Fibroblast of lung (primary cell): ENCODE results near the gene BRAF.

Experiments used
- EZH2 ChIP-seq: IDR thresholded peaks from 2 replicates; pipeline ENCODE4 v1.5.1; 2012; ENCODE audit warnings: low read length, control low read depth, mild to moderate bottlenecking; ENCODE audit errors: missing control alignments
- TF ChIP-seq, protein P1 (sequence below), 2 donors: IDR thresholded peaks in 1 of 2; conservative IDR thresholded peaks in 1 of 2; 1 replicate in 1 of 2; 2 replicates in 1 of 2; pipeline ENCODE4 v1.5.1; 2011 to 2012; ENCODE audit warnings: low read length in 2 of 2, control low read depth in 1 of 2, inconsistent platforms in 1 of 2, low read depth in 1 of 2, mild to moderate bottlenecking in 1 of 2

DNA sequence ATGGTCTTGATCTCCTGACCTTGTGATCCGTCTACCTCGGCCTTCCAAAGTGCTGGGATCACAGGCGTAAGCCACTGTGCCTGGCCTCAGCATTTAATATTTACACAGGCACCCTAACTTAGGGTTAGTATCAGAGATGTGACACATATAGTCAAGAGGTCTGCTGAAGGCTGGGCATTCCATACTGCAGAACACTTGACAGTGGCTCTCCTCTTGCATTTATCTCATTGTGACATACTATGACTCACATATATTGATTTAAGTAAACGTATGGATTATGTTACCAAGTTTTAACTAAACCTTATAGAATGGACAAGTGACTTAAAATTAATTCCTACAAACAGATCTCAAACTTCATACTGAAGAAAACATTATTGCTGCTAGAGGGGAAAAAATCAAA is 36.6 kb downstream of the BRAF start:
- no peak for TF ChIP-seq EZH2
- TF ChIP-seq, protein P1, sequence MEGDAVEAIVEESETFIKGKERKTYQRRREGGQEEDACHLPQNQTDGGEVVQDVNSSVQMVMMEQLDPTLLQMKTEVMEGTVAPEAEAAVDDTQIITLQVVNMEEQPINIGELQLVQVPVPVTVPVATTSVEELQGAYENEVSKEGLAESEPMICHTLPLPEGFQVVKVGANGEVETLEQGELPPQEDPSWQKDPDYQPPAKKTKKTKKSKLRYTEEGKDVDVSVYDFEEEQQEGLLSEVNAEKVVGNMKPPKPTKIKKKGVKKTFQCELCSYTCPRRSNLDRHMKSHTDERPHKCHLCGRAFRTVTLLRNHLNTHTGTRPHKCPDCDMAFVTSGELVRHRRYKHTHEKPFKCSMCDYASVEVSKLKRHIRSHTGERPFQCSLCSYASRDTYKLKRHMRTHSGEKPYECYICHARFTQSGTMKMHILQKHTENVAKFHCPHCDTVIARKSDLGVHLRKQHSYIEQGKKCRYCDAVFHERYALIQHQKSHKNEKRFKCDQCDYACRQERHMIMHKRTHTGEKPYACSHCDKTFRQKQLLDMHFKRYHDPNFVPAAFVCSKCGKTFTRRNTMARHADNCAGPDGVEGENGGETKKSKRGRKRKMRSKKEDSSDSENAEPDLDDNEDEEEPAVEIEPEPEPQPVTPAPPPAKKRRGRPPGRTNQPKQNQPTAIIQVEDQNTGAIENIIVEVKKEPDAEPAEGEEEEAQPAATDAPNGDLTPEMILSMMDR (conservative IDR thresholded peaks at IDR 0.05 in 1 of 2, IDR thresholded peaks at IDR 0.05 in 1 of 2; ENCODE audit: low read depth in 1 of 2, low read length in 2 of 2): no peak
